Liver (tissue), 9 donors: ENCODE data around the gene KIF7. TPM values are rescaled to one million over a fixed set of nuclear protein-coding genes. Genes with fewer than 3 reads are reported as not detected.

ENCODE experiments used
- DNase-seq: peaks from one replicate; pipeline ENCODE4 v3.0.0-alpha.2; 2017; ENCODE audit warnings: low spot score
- H3K27ac ChIP-seq, 2 donors: one replicate each; pipeline ENCODE4 v1.7.0; 2013; ENCODE audit warnings: inconsistent platforms in 2 of 2, low read length in 2 of 2, control low read depth in 1 of 2, low read depth in 1 of 2, mild to moderate bottlenecking in 1 of 2
- H3K27me3 ChIP-seq, 4 donors: one replicate each; pipeline versions ENCODE4 v1.6.1 to v1.7.0; 2013; ENCODE audit warnings: low read length in 3 of 4, inconsistent platforms in 1 of 4, mild to moderate bottlenecking in 1 of 4, moderate library complexity in 1 of 4; ENCODE audit not compliant: control insufficient read depth in 4 of 4, insufficient read depth in 4 of 4
- H3K36me3 ChIP-seq, 4 donors: one replicate each; pipeline versions ENCODE4 v1.6.1 to v1.7.0; 2013; ENCODE audit warnings: low read length in 3 of 4, mild to moderate bottlenecking in 3 of 4, low read depth in 1 of 4, moderate library complexity in 1 of 4; ENCODE audit not compliant: control insufficient read depth in 4 of 4, insufficient read depth in 3 of 4
- H3K4me1 ChIP-seq, 4 donors: one replicate each; pipeline versions ENCODE4 v1.6.1 to v1.7.0; 2013; ENCODE audit warnings: low read length in 3 of 4, mild to moderate bottlenecking in 3 of 4, moderate library complexity in 1 of 4; ENCODE audit not compliant: control insufficient read depth in 4 of 4, insufficient read depth in 4 of 4
- H3K4me3 ChIP-seq, 3 donors: one replicate each; pipeline versions ENCODE4 v1.6.1 to v1.7.0; 2013; ENCODE audit warnings: low read length in 3 of 3, control low read depth in 1 of 3, low read depth in 1 of 3, mild to moderate bottlenecking in 1 of 3
- H3K9ac ChIP-seq, 2 donors: one replicate each; pipeline ENCODE4 v1.7.0; 2013; ENCODE audit warnings: low read length in 2 of 2, mild to moderate bottlenecking in 2 of 2, moderate library complexity in 2 of 2, control low read depth in 1 of 2, low read depth in 1 of 2
- H3K9me3 ChIP-seq, 4 donors: one replicate each; pipeline versions ENCODE4 v1.6.1 to v1.7.0; 2013; ENCODE audit warnings: low read length in 3 of 4; ENCODE audit not compliant: control insufficient read depth in 4 of 4
- ATF3 ChIP-seq: IDR thresholded peaks from 2 replicates; pipeline ENCODE4 v1.6.1; 2016; ENCODE audit warnings: antibody characterized with exemption
- CTCF ChIP-seq: fragments of 150-350 bp; IDR thresholded peaks from 2 replicates; pipeline ENCODE4 v1.5.1; 2017; ENCODE audit warnings: improper control_type of control experiment, low read depth, low read length; ENCODE audit not compliant: missing input control
- EGR1 ChIP-seq, 2 donors: IDR thresholded peaks; 2 replicates each; pipeline ENCODE4 v1.6.1; 2016 to 2018; ENCODE audit warnings: antibody characterized with exemption in 2 of 2, low read depth in 2 of 2
- GABPA ChIP-seq, 2 donors: IDR thresholded peaks in 1 of 2; conservative IDR thresholded peaks in 1 of 2; 2 replicates each; pipeline ENCODE4 v1.6.1; 2016; ENCODE audit warnings: antibody characterized with exemption in 2 of 2, mild to moderate bottlenecking in 1 of 2, moderate library complexity in 1 of 2
- HNF4A ChIP-seq, 2 donors: conservative IDR thresholded peaks; 2 replicates each; pipeline ENCODE4 v1.6.1; 2016; ENCODE audit warnings: antibody characterized with exemption in 2 of 2, mild to moderate bottlenecking in 2 of 2
- HNF4G ChIP-seq: IDR thresholded peaks from 2 replicates; pipeline ENCODE4 v1.6.1; 2016; ENCODE audit warnings: antibody characterized with exemption
- JUND ChIP-seq, 2 donors: IDR thresholded peaks; 2 replicates each; pipeline ENCODE4 v1.6.1; 2016; ENCODE audit warnings: antibody characterized with exemption in 2 of 2
- MAX ChIP-seq: IDR thresholded peaks from 2 replicates; pipeline ENCODE4 v1.6.1; 2016; ENCODE audit warnings: antibody characterized with exemption
- RAD21 ChIP-seq, 2 donors: IDR thresholded peaks; 2 replicates each; pipeline ENCODE4 v1.6.1; 2016; ENCODE audit warnings: antibody characterized with exemption in 2 of 2, mild to moderate bottlenecking in 2 of 2
- REST ChIP-seq: IDR thresholded peaks from 2 replicates; pipeline ENCODE4 v1.6.1; 2016; ENCODE audit warnings: antibody characterized with exemption, mild to moderate bottlenecking
- RXRA ChIP-seq, 2 donors: IDR thresholded peaks; 2 replicates each; pipeline ENCODE4 v1.6.1; 2017 to 2018; ENCODE audit warnings: antibody characterized with exemption in 2 of 2, mild to moderate bottlenecking in 1 of 2
- YY1 ChIP-seq: IDR thresholded peaks from 2 replicates; pipeline ENCODE4 v1.6.1; 2016; ENCODE audit warnings: antibody characterized with exemption, mild to moderate bottlenecking
- ZBTB33 ChIP-seq: IDR thresholded peaks from 2 replicates; pipeline ENCODE4 v1.6.1; 2016; ENCODE audit warnings: antibody characterized with exemption
- WGBS: extraction: QIAGEN DNeasy Blood & Tissue Kit; methylation state at CpG from one replicate; pipeline ENCODE4 v1.1.7; 2013; 5-methylcytosine and 5-hydroxymethylcytosine counted together
- polyA plus RNA-seq, 2 donors: library from polyadenylated mRNA; stranded (reverse) in 1 of 2; unstranded in 1 of 2; fragments of 200-250 nt in 1 of 2; fragments of >200 nt in 1 of 2; fragmentation: Nextera tagmentation in 1 of 2; extraction: Ambion mirVana in 1 of 2; gene quantifications; one replicate each; pipeline versions ENCODE4 v1.2.1 to v1.2.3, GENCODE V29; 2013 to 2015
- total RNA-seq, 2 donors: library from RNA; depleted of rRNA; stranded (reverse); fragments of >200 nt; gene quantifications; one replicate each; pipeline ENCODE4 v1.2.3, GENCODE V29; 2014
- donor health status: healthy.
- donor health status: healthy.
- donor health status: healthy.
- donor health status: healthy.
- donor health status: healthy.

KIF7 gene
- total and polyA plus RNA-seq, 4 donors: 0.04 to 1.3 (median 0.72) TPM

- no peak for TF ChIP-seq CTCF
These were observed 26.2 kb downstream of the KIF7 start (continued) for GRCh38 chr15:89628806-89629715.

GRCh38 chr15:89628301-89628700 is 27.0 kb downstream of the KIF7 start:
- H3K27ac ChIP-seq: no peak overlapping the region
- H3K4me1 ChIP-seq: no peaks in the 10 kb centered on the region
- peaks cover 0 to 2% (median 0%) of the 10 kb centered on the region in 4 donors for H3K36me3 ChIP-seq
- DNase-seq: peak; percentile 29
- 97% methylated on average over 21 of the region's 21 CpGs for WGBS
- no peak overlapping the region for H3K9ac ChIP-seq
- no peaks in the 10 kb centered on the region for H3K9me3 ChIP-seq
- H3K27me3 ChIP-seq: no peaks in the 10 kb centered on the region
- no peak overlapping the region for H3K4me3 ChIP-seq
- TF ChIP-seq RXRA (IDR thresholded peaks at IDR 0.05): no peak
- no peak for TF ChIP-seq RAD21 (IDR thresholded peaks at IDR 0.05)
- TF ChIP-seq HNF4G: no peak
- TF ChIP-seq GABPA (IDR thresholded peaks at IDR 0.05 in 1 of 2, conservative IDR thresholded peaks at IDR 0.05 in 1 of 2): no peak
- no peak for TF ChIP-seq HNF4A (conservative IDR thresholded peaks at IDR 0.05)
- TF ChIP-seq YY1: no peak
- TF ChIP-seq MAX: no peak

- no peak for TF ChIP-seq YY1
- TF ChIP-seq MAX: no peak
- TF ChIP-seq REST: no peak
- no peak for TF ChIP-seq ZBTB33
- no peak for TF ChIP-seq CTCF
- TF ChIP-seq RXRA (IDR thresholded peaks at IDR 0.05): no peak
- no peak for TF ChIP-seq HNF4A (conservative IDR thresholded peaks at IDR 0.05)
- no peak for TF ChIP-seq JUND (IDR thresholded peaks at IDR 0.05)
- no peak for TF ChIP-seq RAD21 (IDR thresholded peaks at IDR 0.05)
- TF ChIP-seq HNF4G: no peak
- TF ChIP-seq ATF3: no peak
- no peak for TF ChIP-seq EGR1 (IDR thresholded peaks at IDR 0.05; ENCODE audit: low read depth in 2 of 2)
- Histone ChIP-seq H3K9me3 (no peaks in the 10 kb centered on the region), H3K36me3 (peaks cover 0 to 2% (median 0%) of the 10 kb centered on the region in 4 donors), H3K9ac (no peak overlapping the region), H3K27ac (no peak overlapping the region), H3K4me3 (no peak overlapping the region), H3K27me3 (no peaks in the 10 kb centered on the region), H3K4me1 (no peaks in the 10 kb centered on the region)
- no peak for DNase-seq
- 98% methylated on average over 8 of the region's 8 CpGs for WGBS
These were observed 27.9 kb downstream of the KIF7 start for GRCh38 chr15:89627256-89627970.
